HT-29 (cell line): ENCODE results near the gene VPS35L. TPM values are rescaled to one million over a fixed set of nuclear protein-coding genes. Genes with fewer than 3 reads are reported as not detected.
A peak's percentile ranks its signal among the peaks of the same experiment; 100 is the strongest.

Experiments
- DNase-seq: peaks from one replicate; pipeline ENCODE4 v3.0.0-alpha.2; 2015; ENCODE audit warnings: low spot score
- total RNA-seq: library from RNA; depleted of rRNA; stranded (reverse); fragments of >200 nt; shearing (Covaris generic); gene quantifications from 2 replicates; pipeline ENCODE4 v1.2.3, GENCODE V29; 2014; rRNA removed

Gene VPS35L
- 0.65 and 1.7 TPM in 2 replicates for total RNA-seq

- DNase-seq, result peak; percentile 92
Measured at GRCh38 chr16:19555186-19555937, at the start of gene VPS35L. Gene VPS35L, plus strand, starts transcription at chr16:19555703. Its CDS starts 27 bp downstream, at chr16:19555730.

GRCh38 chr16:19506965-19507364, 48.5 kb upstream of the VPS35L start:
- no peak for DNase-seq

GRCh38 chr16:19507867-19508266, 47.6 kb upstream of the VPS35L start:
- DNase-seq, result no peak

GRCh38 chr16:19512297-19512696, 43.2 kb upstream of the VPS35L start:
- no peak for DNase-seq

GRCh38 chr16:19513377-19514053, 42.0 kb upstream of the VPS35L start:
- DNase-seq, result no peak

- no peak for DNase-seq
Measured at GRCh38 chr16:19515757-19516156, 39.7 kb upstream of the VPS35L start.

- peak; percentile 27 for DNase-seq
Measured at GRCh38 chr16:19517424-19518089, 37.9 kb upstream of the VPS35L start.

GRCh38 chr16:19518388-19518787, 37.1 kb upstream of the VPS35L start:
- DNase-seq, result no peak

GRCh38 chr16:19520861-19521331, 34.6 kb upstream of the VPS35L start:
- peak; percentile 66 for DNase-seq

GRCh38 chr16:19521471-19522396, 33.8 kb upstream of the VPS35L start, which contains the start of gene GDE1:
Gene GDE1, minus strand, starts transcription at chr16:19522098. Its CDS starts 134 bp downstream, at chr16:19521964.
- peak; percentile 90 for DNase-seq

- no peak for DNase-seq
Measured at GRCh38 chr16:19522397-19522732, 33.1 kb upstream of the VPS35L start.

GRCh38 chr16:19522760-19523159, 32.7 kb upstream of the VPS35L start:
- no peak for DNase-seq

- DNase-seq, result no peak
Measured at GRCh38 chr16:19523184-19523558, 32.3 kb upstream of the VPS35L start.

- DNase-seq, result peak; percentile 95
Measured at GRCh38 chr16:19523559-19524355, 31.7 kb upstream of the VPS35L start, which contains the start of gene CCP110. Gene CCP110, plus strand, starts transcription at chr16:19523942. Its CDS starts 3,940 bp downstream, at chr16:19527882.

- DNase-seq, result peak; percentile 13
Measured at GRCh38 chr16:19524356-19524615, 31.2 kb upstream of the VPS35L start.

GRCh38 chr16:19524616-19525384, 30.7 kb upstream of the VPS35L start:
- no peak for DNase-seq

GRCh38 chr16:19525385-19525723, 30.1 kb upstream of the VPS35L start:
- no peak for DNase-seq

GRCh38 chr16:19527161-19527560, 28.3 kb upstream of the VPS35L start:
- DNase-seq, result no peak

- no peak for DNase-seq
Measured at GRCh38 chr16:19528666-19529065, 26.8 kb upstream of the VPS35L start.

GRCh38 chr16:19532601-19533000, 22.9 kb upstream of the VPS35L start:
- DNase-seq, result no peak
